Left ventricle myocardium superior (tissue), 1 donor: ENCODE measurements around the gene RAMP2. TPM values are rescaled to one million over a fixed set of nuclear protein-coding genes. Genes with fewer than 3 reads are reported as not detected.

Source experiments
- total RNA-seq: library from RNA; stranded (reverse); fragmentation: NEBNext Ultra II Directional; extraction: Animal tissue kit (Norgen Biotek cat#: 25700); gene quantifications from one replicate; pipeline ENCODE4 v1.2.1, GENCODE V29; 2021
- donor health status: DM: no; HTN: yes; CAD: no; lungs with severe emphysema.

Gene RAMP2
- total RNA-seq, 1 donor from 2014 or later, result 39.3 TPM

Other genes starting within 250 kb of the RAMP2 start
- 8.3 TPM for gene NAGLU, start 225.0 kb upstream of the RAMP2 start, total RNA-seq
- 1.4 TPM for gene HSD17B1, start 208.3 kb upstream of the RAMP2 start, total RNA-seq
- 45.2 TPM for gene COASY, start 199.1 kb upstream of the RAMP2 start, total RNA-seq
- 72.3 TPM for gene MLX, start 194.1 kb upstream of the RAMP2 start, total RNA-seq
- 3.1 TPM for gene PSMC3IP, start 183.5 kb upstream of the RAMP2 start, total RNA-seq
- gene RETREG3, start 151.9 kb upstream of the RAMP2 start, total RNA-seq, result 25.7 TPM
- 46.0 TPM for gene TUBG1, start 151.5 kb upstream of the RAMP2 start, total RNA-seq
- gene TUBG2, start 101.9 kb upstream of the RAMP2 start, total RNA-seq, result 17.1 TPM
- 35.7 TPM for gene PLEKHH3, start 84.2 kb upstream of the RAMP2 start, total RNA-seq
- 1.7 TPM for gene CCR10, start 79.4 kb upstream of the RAMP2 start, total RNA-seq
- gene CNTNAP1, start 78.7 kb upstream of the RAMP2 start, total RNA-seq, result 7.0 TPM
- 49.6 TPM for gene EZH1, start 16.2 kb upstream of the RAMP2 start, total RNA-seq
- 29.6 TPM for gene VPS25, start 12.2 kb downstream of the RAMP2 start, total RNA-seq
- gene WNK4, start 19.4 kb downstream of the RAMP2 start, total RNA-seq, result not detected
- gene COA3, start 37.5 kb downstream of the RAMP2 start, total RNA-seq, result 70.4 TPM
- gene CNTD1, start 37.6 kb downstream of the RAMP2 start, total RNA-seq, result 0.10 TPM
- gene BECN1, start 63.1 kb downstream of the RAMP2 start, total RNA-seq, result 76.8 TPM
- 71.2 TPM for gene PSME3, start 72.2 kb downstream of the RAMP2 start, total RNA-seq
- 0.40 TPM for gene AOC2, start 83.4 kb downstream of the RAMP2 start, total RNA-seq
- 6.1 TPM for gene AOC3, start 90.0 kb downstream of the RAMP2 start, total RNA-seq
- gene G6PC1, start 139.6 kb downstream of the RAMP2 start, total RNA-seq, result not detected
- 31.5 TPM for gene AARSD1, start 203.2 kb downstream of the RAMP2 start, total RNA-seq
- 50.7 TPM for gene PTGES3L, start 218.9 kb downstream of the RAMP2 start, total RNA-seq
- gene RUNDC1, start 219.3 kb downstream of the RAMP2 start, total RNA-seq, result 12.7 TPM
- 694 TPM for gene RPL27, start 237.2 kb downstream of the RAMP2 start, total RNA-seq
- 13.2 TPM for gene IFI35, start 245.6 kb downstream of the RAMP2 start, total RNA-seq